Bronchial epithelial cell (primary cell): Measurements from ENCODE around the gene TMEM121. TPM values are rescaled to one million over a fixed set of nuclear protein-coding genes. Genes with fewer than 3 reads are reported as not detected.

ENCODE experiments used
- DNase-seq: peaks from one replicate; pipeline ENCODE4 v3.0.0-alpha.2; 2010; ENCODE audit warnings: low read depth
- FAIRE-seq: peaks from 2 replicates; lab custom pipeline; 2011; peaks lifted over from hg19 to GRCh38; lab: Jason Lieb, UNC
- H3K27me3 ChIP-seq: 2 replicates; pipeline ENCODE4 v1.5.1; 2011; ENCODE audit warnings: low read length; ENCODE audit not compliant: control insufficient read depth, insufficient read depth
- H3K36me3 ChIP-seq: 2 replicates; pipeline ENCODE4 v1.5.1; 2011; ENCODE audit warnings: low read length; ENCODE audit not compliant: control insufficient read depth, insufficient read depth
- H3K4me3 ChIP-seq: 2 replicates; pipeline ENCODE4 v1.5.1; 2011; ENCODE audit warnings: mild to moderate bottlenecking, low read depth, low read length, control low read depth
- total RNA-seq: library from RNA; depleted of rRNA; stranded (reverse); fragments of >200 nt; gene quantifications from 2 replicates; pipeline ENCODE4 v1.2.1, GENCODE V29; 2014
- TF ChIP-seq, protein P1 (sequence below): IDR thresholded peaks from 2 replicates; pipeline ENCODE4 v1.5.1; 2011; ENCODE audit warnings: mild to moderate bottlenecking, moderate library complexity, low read length, control low read depth, inconsistent platforms; ENCODE audit not compliant: insufficient read depth, severe bottlenecking

Gene TMEM121
- total RNA-seq, 1 donor from 2014 or later: 0.53 TPM

DNA sequence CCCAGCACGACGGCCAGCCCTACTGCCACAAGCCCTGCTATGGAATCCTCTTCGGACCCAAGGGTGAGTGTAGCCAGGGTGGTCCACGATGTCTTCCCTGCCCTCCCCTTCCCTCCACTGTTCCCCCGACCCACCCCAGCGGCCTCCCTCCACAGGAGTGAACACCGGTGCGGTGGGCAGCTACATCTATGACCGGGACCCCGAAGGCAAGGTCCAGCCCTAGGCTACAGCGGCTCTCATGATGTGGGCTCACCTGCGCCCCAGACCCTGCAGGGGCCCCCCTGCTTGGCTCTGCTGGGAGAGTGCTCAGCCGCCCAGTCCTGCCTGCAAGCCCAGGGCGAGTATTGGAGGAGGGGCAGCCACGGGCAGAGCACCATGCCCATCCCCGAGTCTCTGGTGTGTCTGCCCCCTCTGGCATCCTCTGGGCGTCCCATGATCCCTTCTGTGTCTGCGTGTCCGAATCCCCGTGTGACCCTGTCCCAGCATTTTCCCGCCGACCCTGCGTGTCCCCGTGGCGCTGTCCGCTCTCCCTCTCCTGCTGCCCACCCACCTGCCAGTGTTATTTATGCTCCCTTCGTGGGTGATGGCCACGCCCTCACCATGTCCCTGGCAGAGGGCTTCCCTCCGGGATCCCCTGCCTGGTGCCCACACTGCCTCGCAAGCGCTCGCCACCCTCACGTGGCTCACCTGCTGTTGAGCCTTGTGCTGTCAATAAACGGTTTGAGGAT, 46.8 kb upstream of the TMEM121 start:
- DNase-seq (no peak), FAIRE-seq (no peak)
- H3K4me3 ChIP-seq: no peak overlapping the region
- peaks cover 1% of the 10 kb centered on the region for H3K36me3 ChIP-seq
- H3K27me3 ChIP-seq: no peaks in the 10 kb centered on the region
- TF ChIP-seq, protein P1, sequence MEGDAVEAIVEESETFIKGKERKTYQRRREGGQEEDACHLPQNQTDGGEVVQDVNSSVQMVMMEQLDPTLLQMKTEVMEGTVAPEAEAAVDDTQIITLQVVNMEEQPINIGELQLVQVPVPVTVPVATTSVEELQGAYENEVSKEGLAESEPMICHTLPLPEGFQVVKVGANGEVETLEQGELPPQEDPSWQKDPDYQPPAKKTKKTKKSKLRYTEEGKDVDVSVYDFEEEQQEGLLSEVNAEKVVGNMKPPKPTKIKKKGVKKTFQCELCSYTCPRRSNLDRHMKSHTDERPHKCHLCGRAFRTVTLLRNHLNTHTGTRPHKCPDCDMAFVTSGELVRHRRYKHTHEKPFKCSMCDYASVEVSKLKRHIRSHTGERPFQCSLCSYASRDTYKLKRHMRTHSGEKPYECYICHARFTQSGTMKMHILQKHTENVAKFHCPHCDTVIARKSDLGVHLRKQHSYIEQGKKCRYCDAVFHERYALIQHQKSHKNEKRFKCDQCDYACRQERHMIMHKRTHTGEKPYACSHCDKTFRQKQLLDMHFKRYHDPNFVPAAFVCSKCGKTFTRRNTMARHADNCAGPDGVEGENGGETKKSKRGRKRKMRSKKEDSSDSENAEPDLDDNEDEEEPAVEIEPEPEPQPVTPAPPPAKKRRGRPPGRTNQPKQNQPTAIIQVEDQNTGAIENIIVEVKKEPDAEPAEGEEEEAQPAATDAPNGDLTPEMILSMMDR: no peak

DNA sequence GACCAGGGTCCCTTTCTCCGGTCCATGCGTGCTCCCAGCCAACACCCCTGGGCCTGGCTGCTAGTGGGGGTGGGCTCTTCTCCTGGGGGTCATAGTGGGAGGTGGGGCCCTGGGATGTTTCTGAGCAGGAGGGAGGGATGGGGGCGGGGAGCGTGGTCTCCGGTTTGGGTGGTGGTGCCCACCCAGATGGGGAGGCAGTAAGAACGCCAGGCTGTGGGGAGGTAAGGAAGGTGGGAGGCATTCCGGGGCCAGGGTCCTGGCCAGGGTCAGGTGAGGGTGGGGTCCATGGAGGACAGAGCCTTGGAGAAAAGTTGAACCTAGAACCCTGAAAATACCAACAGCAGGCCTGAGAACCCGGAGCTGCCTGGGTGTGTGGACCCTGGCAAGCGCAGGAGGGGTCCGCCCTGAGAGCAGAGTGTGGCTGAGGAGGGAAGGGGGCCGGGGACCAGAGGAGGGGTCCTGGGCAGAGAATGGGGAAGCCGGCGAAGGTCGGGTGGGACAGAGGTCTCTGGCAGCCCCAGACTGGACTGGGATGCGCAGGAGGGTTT, 46.1 kb upstream of the TMEM121 start:
- Histone ChIP-seq H3K4me3 (no peak overlapping the region), H3K27me3 (no peaks in the 10 kb centered on the region), H3K36me3 (peaks cover 1% of the 10 kb centered on the region)
- no peak for DNase-seq
- FAIRE-seq: no peak
- TF ChIP-seq, protein P1: no peak

DNA sequence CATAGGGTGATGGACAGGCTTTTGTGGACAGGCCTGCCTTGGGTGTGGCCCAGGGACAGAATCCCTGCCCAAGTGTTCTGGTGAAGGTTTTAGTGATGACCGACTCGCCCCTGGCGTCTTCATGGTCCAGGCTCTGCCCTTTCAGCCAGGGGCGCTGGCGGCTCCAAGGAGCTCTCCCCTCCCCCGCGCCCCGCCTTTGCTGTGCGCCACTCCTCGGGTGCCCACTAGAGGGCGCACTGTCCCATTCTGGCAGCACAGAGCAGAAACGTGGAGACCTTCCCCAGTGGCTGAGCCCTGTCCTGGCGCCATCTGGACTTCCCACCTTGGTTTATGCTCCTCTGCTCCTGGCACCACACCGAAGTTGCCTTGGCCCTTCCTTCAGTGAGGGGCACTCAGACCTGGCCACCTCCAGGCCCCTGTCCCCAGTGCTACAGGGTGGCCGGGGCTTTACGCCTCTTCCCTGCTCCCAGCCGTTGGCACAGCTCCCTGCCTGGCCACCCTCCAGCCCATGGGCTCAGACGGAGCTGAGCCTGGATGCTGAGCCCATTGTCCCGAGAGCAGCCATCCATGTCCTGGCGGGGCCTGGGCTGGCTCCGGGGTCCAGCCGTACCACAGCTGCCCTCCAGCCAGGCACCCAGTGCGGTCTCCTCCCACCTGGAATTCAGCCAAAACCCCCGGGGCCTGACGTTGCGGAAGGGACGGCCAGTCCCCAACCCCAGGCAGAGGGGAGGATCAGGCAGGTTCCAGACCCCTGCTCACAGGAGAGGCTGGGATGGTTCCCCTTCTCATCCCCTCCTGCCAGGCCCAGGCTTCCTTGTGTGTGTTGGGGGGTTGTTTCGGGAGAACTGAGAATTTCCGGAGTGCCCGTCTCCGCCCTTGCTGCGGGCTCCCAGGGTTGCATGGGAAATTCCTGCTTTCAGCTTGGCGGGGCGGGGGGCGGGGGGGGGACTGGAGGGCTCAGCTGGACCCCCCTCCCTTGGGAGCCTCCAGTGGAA, 45.3 kb upstream of the TMEM121 start:
- DNase-seq (peak; percentile 69), FAIRE-seq (no peak)
- no peaks in the 10 kb centered on the region for H3K27me3 ChIP-seq
- TF ChIP-seq, protein P1: peak; percentile 99
- peak overlapping the region; percentile 19 for H3K4me3 ChIP-seq
- H3K36me3 ChIP-seq: peaks cover 1% of the 10 kb centered on the region

DNA sequence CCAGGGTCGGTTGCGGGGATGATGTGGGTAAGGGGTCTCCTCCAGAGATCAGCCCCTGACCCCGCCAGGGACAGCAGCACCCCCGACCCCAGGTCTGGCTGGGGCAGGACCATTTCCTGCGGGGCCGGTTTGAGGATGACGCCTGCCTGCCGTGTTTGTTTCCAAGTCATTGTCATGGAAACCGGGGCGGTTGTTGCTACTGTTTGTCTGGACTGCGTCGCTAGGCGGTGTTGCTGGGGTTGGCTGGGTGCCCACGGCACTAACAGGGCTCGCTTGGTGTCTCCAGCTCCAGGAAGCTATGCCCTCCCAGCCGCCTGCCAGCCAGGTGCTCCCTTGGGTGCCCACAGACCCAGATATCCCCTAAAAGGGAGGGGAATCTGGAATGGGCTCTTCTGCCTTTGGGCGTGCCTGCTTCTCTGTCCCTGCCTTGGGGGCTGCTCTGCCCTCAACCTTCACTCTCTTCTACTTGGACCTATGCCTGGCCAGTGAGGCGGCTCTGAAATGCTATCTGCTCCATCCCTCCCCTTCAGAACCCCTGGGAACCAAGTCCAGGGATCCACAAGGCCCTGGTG, 44.4 kb upstream of the TMEM121 start:
- TF ChIP-seq, protein P1: peak; percentile 41
- DNase-seq (peak; percentile 93), FAIRE-seq (peak; percentile 13)
- Histone ChIP-seq H3K4me3 (no peak overlapping the region), H3K36me3 (peaks cover 1% of the 10 kb centered on the region), H3K27me3 (no peaks in the 10 kb centered on the region)

DNA sequence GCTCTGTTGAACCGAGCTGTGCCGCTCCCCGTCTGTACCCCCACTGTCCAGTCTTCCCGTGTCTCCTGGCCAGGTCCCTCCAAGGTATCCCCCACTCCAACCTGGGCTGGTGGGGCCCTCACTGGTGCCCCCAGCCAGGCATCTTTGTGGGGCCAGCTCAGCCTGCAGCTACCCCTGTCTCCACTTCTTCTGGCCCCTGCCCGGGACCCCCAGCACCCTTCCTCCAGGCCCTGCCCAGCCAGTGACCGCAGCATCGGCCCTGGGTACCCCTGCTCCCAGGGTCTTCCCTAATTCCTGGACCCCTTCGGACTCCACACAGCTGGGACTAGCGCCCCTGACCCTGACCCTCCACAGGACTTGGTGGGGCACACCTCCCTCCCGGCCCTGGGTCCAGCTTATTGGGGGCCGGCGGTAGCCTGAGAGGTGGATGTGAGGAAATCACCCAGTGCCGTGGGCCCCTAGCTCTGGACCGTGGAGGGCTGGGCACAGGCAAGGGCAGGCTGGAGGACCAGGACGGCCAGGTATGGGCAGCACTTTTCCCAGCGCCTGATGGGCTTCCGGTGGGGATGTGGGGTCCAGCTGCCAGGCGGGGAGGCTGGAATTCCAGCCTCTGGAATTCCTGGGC, 43.8 kb upstream of the TMEM121 start:
- H3K4me3 ChIP-seq: no peak overlapping the region
- H3K36me3 ChIP-seq: peaks cover 1% of the 10 kb centered on the region
- no peak for DNase-seq
- FAIRE-seq: no peak
- TF ChIP-seq, protein P1: no peak
- H3K27me3 ChIP-seq: no peaks in the 10 kb centered on the region
